SKM-1 (cell line): ENCODE results near the gene ICE2.
"Not testable (repeated sequence)": the region's sequence is repeated elsewhere in the genome, so short reads cannot be mapped to it uniquely, and the experiment has no call there.

Experiments
- DNase-seq: peaks from one replicate; lab custom pipeline; 2025; ENCODE audit not compliant: unreplicated experiment; lab: John Stamatoyannopoulos, UW

The ICE2 gene

DNA sequence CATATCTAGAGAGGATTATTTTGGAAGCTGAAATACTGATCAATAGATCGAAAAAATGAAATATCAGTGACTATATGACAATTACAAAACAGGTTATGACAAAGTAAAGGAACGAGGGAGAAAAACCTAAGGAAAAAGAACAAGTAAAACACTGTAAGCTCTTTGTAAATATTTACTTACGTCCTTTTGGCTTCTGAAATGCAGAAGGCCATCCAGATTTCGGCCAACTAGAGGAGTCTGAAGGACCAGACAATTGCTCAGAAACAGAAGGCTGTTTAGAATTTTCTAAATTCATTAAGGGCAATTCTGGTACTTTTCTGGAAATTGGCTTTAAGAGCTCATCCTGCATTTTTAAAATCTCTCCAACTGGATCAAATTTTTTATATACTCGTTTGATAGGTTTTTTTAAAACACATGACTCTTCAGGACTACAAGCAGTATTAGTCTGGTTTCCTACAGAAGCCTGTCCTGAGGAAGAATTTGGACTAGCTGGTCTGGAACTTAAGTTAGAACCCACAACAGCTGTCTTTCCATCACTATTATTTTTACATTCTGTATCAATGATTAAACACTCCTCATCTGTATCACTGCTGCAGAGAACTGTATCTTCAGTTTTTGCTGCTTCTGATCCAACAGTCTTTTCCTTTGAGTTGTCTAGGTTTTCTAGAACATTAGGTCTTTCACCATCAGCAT is 30.1 kb downstream of the ICE2 start:
- DNase-seq = no peak

GRCh38 chr15:60444289-60444912 is 34.5 kb downstream of the ICE2 start:
- no peak for DNase-seq

DNA sequence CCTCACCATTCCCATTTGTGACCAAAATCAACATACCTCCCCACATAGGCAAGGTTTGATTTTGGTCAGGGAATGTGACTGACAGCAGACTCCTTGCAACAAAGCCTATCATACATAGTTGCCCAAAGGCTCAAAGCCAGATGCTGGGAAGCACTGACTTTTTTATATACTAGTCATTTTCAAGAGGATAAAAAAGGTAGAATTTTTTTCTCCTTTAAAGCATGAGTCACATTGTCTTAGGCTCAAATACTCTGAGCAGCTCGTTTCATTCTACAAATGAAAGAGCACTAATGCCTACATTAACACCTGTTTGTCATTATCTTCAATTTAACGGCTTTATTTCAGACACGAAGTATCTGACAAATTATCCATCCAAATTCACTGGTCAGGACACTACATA is 36.2 kb downstream of the ICE2 start:
- no peak for DNase-seq

GRCh38 chr15:60442031-60442650 is 36.8 kb downstream of the ICE2 start:
- DNase-seq = no peak

DNA sequence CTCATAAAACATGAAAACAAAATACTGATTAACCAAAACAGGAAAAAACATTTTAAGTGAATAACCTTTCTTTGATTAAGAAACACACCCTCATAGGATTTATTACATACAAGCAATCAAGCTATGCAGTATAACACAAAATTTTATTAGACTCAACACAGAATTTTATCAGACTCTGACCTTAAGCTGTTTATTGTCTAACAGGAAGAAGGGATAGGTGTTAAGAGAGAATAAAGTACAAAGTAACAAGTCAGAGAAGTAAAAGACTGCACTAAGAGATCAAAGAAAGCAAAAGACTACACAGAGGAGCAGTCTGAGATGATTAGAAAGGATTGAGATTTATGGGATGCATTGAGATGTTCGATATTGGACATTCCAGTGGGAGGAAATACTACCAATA is 37.6 kb downstream of the ICE2 start:
- no peak for DNase-seq

GRCh38 chr15:60438646-60439045 is 40.3 kb downstream of the ICE2 start:
- DNase-seq = no peak

DNA sequence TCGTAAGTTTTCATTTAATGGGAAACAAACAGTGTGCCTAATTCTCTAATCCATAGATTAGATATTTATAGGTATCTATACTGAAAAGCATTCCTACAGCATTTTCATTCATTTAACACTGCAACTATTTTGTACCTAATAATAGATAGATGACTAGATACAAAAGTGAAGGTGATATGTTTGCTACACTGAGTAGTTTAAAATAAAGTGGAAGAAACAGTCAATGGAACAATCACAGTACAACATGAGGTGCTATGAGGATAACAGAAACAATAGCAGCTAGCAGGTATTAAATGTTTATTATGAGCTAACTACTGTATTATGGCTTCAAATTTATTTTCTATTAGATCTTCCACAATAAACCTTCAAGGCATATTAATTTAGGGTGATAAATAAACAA is 50.0 kb downstream of the ICE2 start:
- DNase-seq = no peak

GRCh38 chr15:60426870-60427508 is 52.0 kb downstream of the ICE2 start:
- no peak for DNase-seq

DNA sequence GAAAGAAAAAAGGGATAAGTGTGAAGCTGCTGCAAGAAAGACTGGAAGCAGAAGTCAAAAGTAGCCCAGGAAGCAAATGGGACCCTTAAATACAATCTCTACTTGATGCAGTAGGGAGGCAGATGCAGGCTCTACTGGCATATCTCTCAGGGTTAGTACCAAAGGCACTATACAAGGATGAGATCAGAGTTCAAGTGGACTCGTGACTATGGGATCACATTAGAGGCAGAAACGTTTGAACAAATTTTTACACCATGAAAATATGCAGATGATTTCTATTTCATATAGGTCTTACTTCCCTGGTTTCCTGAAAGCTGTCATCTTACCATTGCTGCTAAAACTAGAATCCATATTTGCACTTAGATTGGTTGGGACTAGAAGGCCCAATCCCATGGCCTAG is 53.5 kb downstream of the ICE2 start:
- no peak for DNase-seq

DNA sequence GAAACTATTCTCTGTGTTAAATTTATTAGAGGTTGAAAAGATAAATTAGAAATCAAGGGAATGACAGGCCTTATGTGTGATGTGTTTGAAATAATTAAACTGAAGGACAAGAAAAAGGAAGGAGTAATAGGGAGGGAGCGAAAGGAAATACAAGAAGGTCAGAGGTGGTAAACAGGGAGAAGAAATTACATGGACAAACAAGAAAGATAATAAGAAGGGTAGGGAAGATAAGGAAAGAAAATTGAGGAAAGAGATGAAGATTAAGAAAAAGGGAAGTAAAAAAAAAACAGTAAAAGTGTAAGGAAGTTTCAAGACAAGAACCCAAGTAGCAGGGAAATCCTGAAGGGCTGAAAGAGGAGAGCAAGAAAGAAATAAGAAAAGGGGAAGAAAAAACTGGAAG is 54.9 kb downstream of the ICE2 start:
- DNase-seq = no peak

GRCh38 chr15:60423537-60423936 is 55.4 kb downstream of the ICE2 start:
- DNase-seq = no peak

DNA sequence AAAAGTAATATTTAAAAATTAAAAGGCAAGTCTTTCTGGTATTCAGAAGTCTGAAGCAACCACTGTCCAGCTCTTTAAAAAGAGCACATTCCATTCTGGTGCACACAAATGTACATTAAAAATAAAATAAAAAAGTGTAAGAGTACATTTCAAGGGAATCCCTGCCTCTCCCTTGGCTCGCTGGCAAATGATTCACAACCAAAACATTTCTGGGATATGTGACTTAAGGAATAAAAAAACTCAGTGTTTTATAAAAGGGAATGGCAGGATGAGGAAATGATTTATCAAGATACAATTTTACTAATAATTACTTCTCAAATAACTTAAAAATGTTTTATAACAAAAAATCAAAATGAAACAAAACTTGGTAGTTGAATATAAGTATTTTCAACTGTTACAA is 57.4 kb downstream of the ICE2 start:
- no peak for DNase-seq

- no peak for DNase-seq
Observed at GRCh38 chr15:60420203-60420716, 58.7 kb downstream of the ICE2 start.

GRCh38 chr15:60419753-60420152 is 59.2 kb downstream of the ICE2 start:
- DNase-seq = no peak

DNA sequence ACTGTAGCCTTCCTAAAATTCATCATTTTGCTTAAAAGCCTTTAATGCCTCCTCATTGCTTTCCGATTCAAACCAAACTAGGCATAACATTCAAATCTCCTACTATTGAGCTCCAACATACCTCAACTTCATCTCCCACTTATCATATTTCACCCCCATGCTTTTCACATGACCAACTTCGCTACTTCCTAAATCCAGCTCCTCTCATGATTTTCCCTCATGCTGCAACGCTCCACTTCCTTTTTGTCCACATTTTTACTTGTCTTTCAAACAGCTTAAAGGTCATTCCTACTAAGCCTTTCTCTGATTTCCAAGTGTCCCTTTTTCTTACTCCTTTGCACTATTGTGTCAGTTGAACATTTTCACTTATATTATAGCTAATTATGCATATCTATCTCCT is 60.8 kb downstream of the ICE2 start:
- DNase-seq = no peak

- no peak for DNase-seq
Observed at GRCh38 chr15:60417112-60417511, 61.8 kb downstream of the ICE2 start.

DNA sequence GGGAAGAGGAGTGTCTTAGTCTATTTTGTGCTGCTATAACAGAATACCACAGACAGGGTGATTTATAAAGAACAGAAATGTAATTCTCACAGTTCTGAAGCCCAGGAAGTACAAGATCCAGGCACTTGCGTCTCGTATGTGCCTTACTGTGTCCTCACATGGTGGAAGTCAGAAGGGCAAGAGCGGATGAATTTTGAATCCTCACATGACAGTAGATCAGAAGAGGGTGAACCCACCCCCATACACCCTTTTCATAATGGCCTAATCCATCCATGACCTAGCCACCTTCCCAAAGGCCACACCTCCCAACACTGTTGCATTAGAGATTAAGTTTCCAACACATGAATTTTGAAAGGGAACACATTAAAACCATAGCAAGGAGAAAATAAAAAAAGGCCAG is 62.5 kb downstream of the ICE2 start:
- DNase-seq = no peak

GRCh38 chr15:60414016-60414682 is 64.8 kb downstream of the ICE2 start:
- no peak for DNase-seq

DNA sequence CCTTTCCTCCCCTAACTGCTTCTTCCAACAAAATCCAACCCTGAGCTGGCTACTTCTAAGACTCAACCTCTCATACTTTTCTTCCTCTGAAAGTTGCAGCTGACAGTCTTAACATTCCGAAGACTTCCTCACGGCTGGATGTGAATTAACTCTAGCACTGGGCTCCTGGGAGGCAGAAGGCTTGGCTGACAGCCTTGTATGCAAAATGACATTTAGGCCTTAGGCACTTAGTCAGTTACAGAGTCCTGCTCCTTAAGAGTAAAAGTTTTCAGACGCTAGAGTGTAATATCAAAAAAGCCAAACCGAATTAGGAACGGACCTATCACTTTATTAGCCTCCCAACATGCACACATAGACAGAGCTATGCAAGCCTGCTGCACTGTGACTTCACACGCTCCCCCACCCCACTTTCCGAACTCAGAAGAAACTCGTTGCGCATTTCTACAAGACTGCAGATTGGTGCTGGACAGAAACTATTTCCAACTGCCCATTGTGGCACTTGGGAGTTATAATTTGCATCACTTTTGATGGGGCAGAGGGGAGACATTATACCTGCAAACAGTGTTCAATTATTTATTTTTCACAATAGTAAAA is 65.6 kb downstream of the ICE2 start:
- no peak for DNase-seq

DNA sequence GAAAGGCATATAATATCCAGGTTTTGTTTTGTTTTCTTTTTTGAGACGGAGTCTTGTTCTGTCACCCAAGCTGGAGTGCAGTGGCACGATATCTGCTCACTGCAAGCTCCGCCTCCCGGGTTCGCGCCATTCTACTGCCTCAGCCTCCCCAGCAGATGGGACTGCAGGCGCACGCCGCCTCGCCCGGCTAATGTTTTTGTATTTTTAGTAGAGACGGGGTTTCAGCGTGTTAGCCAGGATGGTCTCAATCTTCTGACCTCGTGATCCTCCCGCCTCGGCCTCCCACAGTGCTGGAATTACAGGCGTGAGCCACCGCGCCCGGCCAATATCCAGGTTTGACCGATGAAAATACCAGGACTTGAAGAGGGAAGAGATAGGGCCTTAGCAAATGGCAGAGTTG is 66.1 kb downstream of the ICE2 start:
- not testable (repeated sequence) for DNase-seq
